Measurements from ENCODE around the gene YWHAE. TPM values are rescaled to one million over a fixed set of nuclear protein-coding genes. Genes with fewer than 3 reads are reported as not detected.

YWHAE gene
- total RNA-seq, 1 experiment from 2014 or later: 210 TPM

- Histone ChIP-seq H3K27me3 (ENCODE audit: low read length) (no peaks in the 10 kb centered on the region), H3K4me1 (ENCODE audit: insufficient read depth, low read length) (no peaks in the 10 kb centered on the region), H3K9ac (ENCODE audit: low read length) (no peak overlapping the region), H3K79me2 (ENCODE audit: low read length) (peaks cover 23% of the 10 kb centered on the region), H3F3A (ENCODE audit: low read length, unreplicated experiment) (no peaks in the 10 kb centered on the region), H3K4me3 (ENCODE audit: low read length) (no peak overlapping the region), H3K9me3 (ENCODE audit: low read length) (no peaks in the 10 kb centered on the region), H3K9me2 (replicated peaks; ENCODE audit: low read length) (no peaks in the 10 kb centered on the region), H3K36me3 (ENCODE audit: low read depth, low read length) (peaks cover 30% of the 10 kb centered on the region), H3K27ac (ENCODE audit: low read length) (no peak overlapping the region), H2AFZ (ENCODE audit: low read length) (no peak overlapping the region), H4K20me1 (ENCODE audit: low read length) (peaks cover 28% of the 10 kb centered on the region), H3K4me2 (ENCODE audit: low read length) (no peak overlapping the region)
- no peak for ATAC-seq
- ChIA-PET CTCF (no interaction called here), POLR2A (ENCODE audit: unreplicated experiment) (no interaction called here)
- no peak for TF ChIP-seq EZH2 (IDR thresholded peaks at IDR 0.05; ENCODE audit: low read length, unreplicated experiment)
- intact Hi-C loops (cut with micrococcal nuclease): no loop called here
- no TSS peak for BruUV-seq (replicated peaks)
- DNase-seq: no peak
Observed at GRCh38 chr17:1343554-1343953, 56.5 kb downstream of the YWHAE start.

- Histone ChIP-seq H3K4me2 (ENCODE audit: low read length) (no peak overlapping the region), H2AFZ (ENCODE audit: low read length) (no peak overlapping the region), H3K4me1 (ENCODE audit: insufficient read depth, low read length) (no peaks in the 10 kb centered on the region), H3K27ac (ENCODE audit: low read length) (no peak overlapping the region), H3F3A (ENCODE audit: low read length, unreplicated experiment) (no peaks in the 10 kb centered on the region), H3K9me2 (replicated peaks; ENCODE audit: low read length) (no peaks in the 10 kb centered on the region), H3K79me2 (ENCODE audit: low read length) (no peaks in the 10 kb centered on the region), H3K9me3 (ENCODE audit: low read length) (no peaks in the 10 kb centered on the region), H4K20me1 (ENCODE audit: low read length) (peaks cover 6% of the 10 kb centered on the region; the same call in 1 of the 2 replicates), H3K4me3 (ENCODE audit: low read length) (no peak overlapping the region), H3K36me3 (ENCODE audit: low read depth, low read length) (peaks cover 14% of the 10 kb centered on the region), H3K27me3 (ENCODE audit: low read length) (no peaks in the 10 kb centered on the region), H3K9ac (ENCODE audit: low read length) (no peak overlapping the region)
- intact Hi-C loops (cut with micrococcal nuclease): no loop called here
- POLR2A ChIA-PET (ENCODE audit: unreplicated experiment): no interaction called here
- ATAC-seq (no peak), DNase-seq (no peak)
- CTCF ChIA-PET: interaction anchor here (1.0 kb wide), 1 partner anchor 25 kb away, joined by 7 read pairs; no protein-coding TSS in a partner anchor
- BruUV-seq (replicated peaks): no TSS peak
- TF ChIP-seq, protein P1, sequence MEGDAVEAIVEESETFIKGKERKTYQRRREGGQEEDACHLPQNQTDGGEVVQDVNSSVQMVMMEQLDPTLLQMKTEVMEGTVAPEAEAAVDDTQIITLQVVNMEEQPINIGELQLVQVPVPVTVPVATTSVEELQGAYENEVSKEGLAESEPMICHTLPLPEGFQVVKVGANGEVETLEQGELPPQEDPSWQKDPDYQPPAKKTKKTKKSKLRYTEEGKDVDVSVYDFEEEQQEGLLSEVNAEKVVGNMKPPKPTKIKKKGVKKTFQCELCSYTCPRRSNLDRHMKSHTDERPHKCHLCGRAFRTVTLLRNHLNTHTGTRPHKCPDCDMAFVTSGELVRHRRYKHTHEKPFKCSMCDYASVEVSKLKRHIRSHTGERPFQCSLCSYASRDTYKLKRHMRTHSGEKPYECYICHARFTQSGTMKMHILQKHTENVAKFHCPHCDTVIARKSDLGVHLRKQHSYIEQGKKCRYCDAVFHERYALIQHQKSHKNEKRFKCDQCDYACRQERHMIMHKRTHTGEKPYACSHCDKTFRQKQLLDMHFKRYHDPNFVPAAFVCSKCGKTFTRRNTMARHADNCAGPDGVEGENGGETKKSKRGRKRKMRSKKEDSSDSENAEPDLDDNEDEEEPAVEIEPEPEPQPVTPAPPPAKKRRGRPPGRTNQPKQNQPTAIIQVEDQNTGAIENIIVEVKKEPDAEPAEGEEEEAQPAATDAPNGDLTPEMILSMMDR (conservative IDR thresholded peaks at IDR 0.05; ENCODE audit: low read depth, low read length): no peak
- no peak for TF ChIP-seq EZH2phosphoT487 (IDR thresholded peaks at IDR 0.05; ENCODE audit: borderline replicate concordance, low read length)
- no peak for TF ChIP-seq EZH2 (IDR thresholded peaks at IDR 0.05; ENCODE audit: low read length, unreplicated experiment)
Observed at GRCh38 chr17:1340371-1340770, 59.7 kb downstream of the YWHAE start.

DNA sequence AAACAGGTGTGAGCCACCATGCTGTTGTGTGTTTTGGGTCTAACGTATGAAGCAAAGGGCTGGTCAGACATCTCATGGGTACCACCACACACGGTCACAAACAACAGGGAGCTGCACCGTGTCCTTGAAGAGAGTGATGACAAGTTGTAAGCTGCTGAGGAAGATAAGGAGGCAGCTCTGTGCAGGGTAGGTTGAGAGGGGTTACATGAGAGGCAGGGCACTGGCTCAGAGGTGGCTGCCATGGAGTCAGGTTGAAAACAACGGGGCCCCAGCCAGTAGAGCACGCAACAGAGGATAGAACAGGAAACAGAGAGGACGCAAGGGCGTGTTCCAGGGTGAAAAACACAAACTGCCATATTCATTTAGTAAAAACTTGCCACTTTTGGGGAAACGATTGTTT, 68.3 kb downstream of the YWHAE start:
- Histone ChIP-seq H3K36me3 (ENCODE audit: low read depth, low read length) (no peaks in the 10 kb centered on the region), H3F3A (ENCODE audit: low read length, unreplicated experiment) (no peaks in the 10 kb centered on the region), H3K4me1 (ENCODE audit: insufficient read depth, low read length) (no peaks in the 10 kb centered on the region), H3K27me3 (ENCODE audit: low read length) (no peaks in the 10 kb centered on the region), H3K79me2 (ENCODE audit: low read length) (no peaks in the 10 kb centered on the region), H3K9me2 (replicated peaks; ENCODE audit: low read length) (no peaks in the 10 kb centered on the region), H2AFZ (ENCODE audit: low read length) (no peak overlapping the region), H3K4me3 (ENCODE audit: low read length) (no peak overlapping the region), H3K9ac (ENCODE audit: low read length) (no peak overlapping the region), H3K27ac (ENCODE audit: low read length) (no peak overlapping the region), H4K20me1 (ENCODE audit: low read length) (no peaks in the 10 kb centered on the region), H3K4me2 (ENCODE audit: low read length) (no peak overlapping the region), H3K9me3 (ENCODE audit: low read length) (no peaks in the 10 kb centered on the region)
- DNase-seq (no peak), ATAC-seq (no peak)
- TF ChIP-seq EZH2 (IDR thresholded peaks at IDR 0.05; ENCODE audit: low read length, unreplicated experiment) (no peak), EZH2phosphoT487 (IDR thresholded peaks at IDR 0.05; ENCODE audit: borderline replicate concordance, low read length) (no peak)
- TF ChIP-seq, protein P1 (conservative IDR thresholded peaks at IDR 0.05; ENCODE audit: low read depth, low read length): no peak
- ChIA-PET CTCF (no interaction called here), POLR2A (ENCODE audit: unreplicated experiment) (no interaction called here)
- no TSS peak for BruUV-seq (replicated peaks)
- intact Hi-C loops (cut with micrococcal nuclease): loop anchor here (1.0 kb wide), 2 partner anchors 55 to 72 kb away; no protein-coding TSS in a partner anchor

All from PC-3 (cell line).